Vagina (tissue), 2 donors: ENCODE measurements around the gene TRIM71.

Source experiments
- POLR2A ChIP-seq, 2 donors: fragments of 450-650 bp; IDR thresholded peaks; one replicate each; pipeline ENCODE4 v1.6.1; 2017; ENCODE audit warnings: antibody characterized with exemption in 2 of 2, mild to moderate bottlenecking in 2 of 2, moderate library complexity in 2 of 2
- POLR2AphosphoS5 ChIP-seq, 2 donors: sonication (generic); formaldehyde crosslinking; IDR thresholded peaks; one replicate each; pipeline ENCODE4 v1.9.0; 2017; ENCODE audit warnings: antibody characterized with exemption in 2 of 2, mild to moderate bottlenecking in 2 of 2, low read depth in 1 of 2; ENCODE audit not compliant: insufficient read depth in 1 of 2
- TF ChIP-seq, protein P1 (sequence below), 3 experiments: fragments of 450-650 bp in 2 of 3; fragments of 200-600 bp in 1 of 3; sonication (generic) in 1 of 3; IDR thresholded peaks; one replicate each; pipeline ENCODE4 v1.5.1; 2017 to 2019; ENCODE audit warnings: antibody characterized with exemption in 3 of 3, mild to moderate bottlenecking in 2 of 3, moderate library complexity in 2 of 3

GRCh38 chr3:32856355-32856889 lies 38.6 kb downstream of the TRIM71 start:
- no peak for TF ChIP-seq POLR2A (IDR thresholded peaks at IDR 0.05)
- TF ChIP-seq, protein P1, sequence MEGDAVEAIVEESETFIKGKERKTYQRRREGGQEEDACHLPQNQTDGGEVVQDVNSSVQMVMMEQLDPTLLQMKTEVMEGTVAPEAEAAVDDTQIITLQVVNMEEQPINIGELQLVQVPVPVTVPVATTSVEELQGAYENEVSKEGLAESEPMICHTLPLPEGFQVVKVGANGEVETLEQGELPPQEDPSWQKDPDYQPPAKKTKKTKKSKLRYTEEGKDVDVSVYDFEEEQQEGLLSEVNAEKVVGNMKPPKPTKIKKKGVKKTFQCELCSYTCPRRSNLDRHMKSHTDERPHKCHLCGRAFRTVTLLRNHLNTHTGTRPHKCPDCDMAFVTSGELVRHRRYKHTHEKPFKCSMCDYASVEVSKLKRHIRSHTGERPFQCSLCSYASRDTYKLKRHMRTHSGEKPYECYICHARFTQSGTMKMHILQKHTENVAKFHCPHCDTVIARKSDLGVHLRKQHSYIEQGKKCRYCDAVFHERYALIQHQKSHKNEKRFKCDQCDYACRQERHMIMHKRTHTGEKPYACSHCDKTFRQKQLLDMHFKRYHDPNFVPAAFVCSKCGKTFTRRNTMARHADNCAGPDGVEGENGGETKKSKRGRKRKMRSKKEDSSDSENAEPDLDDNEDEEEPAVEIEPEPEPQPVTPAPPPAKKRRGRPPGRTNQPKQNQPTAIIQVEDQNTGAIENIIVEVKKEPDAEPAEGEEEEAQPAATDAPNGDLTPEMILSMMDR (IDR thresholded peaks at IDR 0.05): no peak
- TF ChIP-seq POLR2AphosphoS5 (IDR thresholded peaks at IDR 0.05; ENCODE audit: insufficient read depth in 1 of 2, low read depth in 1 of 2): no peak
